ENCODE data around the gene APOBEC3C.
A peak's percentile ranks its signal among the peaks of the same experiment; 100 is the strongest.

The APOBEC3C gene

GRCh38 chr22:38996105-38996504, 18.0 kb upstream of the APOBEC3C start:
- Histone ChIP-seq H3K27me3 (ENCODE audit: insufficient read depth, poor library complexity, severe bottlenecking) (no peaks in the 10 kb centered on the region), H3K4me3 (replicated peaks; ENCODE audit: insufficient read depth, low read length) (no peak overlapping the region), H3K27ac (replicated peaks) (no peak overlapping the region)
- TF ChIP-seq, protein P1, sequence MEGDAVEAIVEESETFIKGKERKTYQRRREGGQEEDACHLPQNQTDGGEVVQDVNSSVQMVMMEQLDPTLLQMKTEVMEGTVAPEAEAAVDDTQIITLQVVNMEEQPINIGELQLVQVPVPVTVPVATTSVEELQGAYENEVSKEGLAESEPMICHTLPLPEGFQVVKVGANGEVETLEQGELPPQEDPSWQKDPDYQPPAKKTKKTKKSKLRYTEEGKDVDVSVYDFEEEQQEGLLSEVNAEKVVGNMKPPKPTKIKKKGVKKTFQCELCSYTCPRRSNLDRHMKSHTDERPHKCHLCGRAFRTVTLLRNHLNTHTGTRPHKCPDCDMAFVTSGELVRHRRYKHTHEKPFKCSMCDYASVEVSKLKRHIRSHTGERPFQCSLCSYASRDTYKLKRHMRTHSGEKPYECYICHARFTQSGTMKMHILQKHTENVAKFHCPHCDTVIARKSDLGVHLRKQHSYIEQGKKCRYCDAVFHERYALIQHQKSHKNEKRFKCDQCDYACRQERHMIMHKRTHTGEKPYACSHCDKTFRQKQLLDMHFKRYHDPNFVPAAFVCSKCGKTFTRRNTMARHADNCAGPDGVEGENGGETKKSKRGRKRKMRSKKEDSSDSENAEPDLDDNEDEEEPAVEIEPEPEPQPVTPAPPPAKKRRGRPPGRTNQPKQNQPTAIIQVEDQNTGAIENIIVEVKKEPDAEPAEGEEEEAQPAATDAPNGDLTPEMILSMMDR (IDR thresholded peaks at IDR 0.05; ENCODE audit: insufficient read depth, low read length), result no peak
- TF ChIP-seq POLR2AphosphoS5 (IDR thresholded peaks at IDR 0.05; ENCODE audit: low read depth) (no peak), SPI1 (IDR thresholded peaks at IDR 0.05; ENCODE audit: borderline replicate concordance, low read depth) (peak; percentile 83), GABPA (IDR thresholded peaks at IDR 0.05; ENCODE audit: low read depth) (no peak)
- TF ChIP-seq, protein P2, sequence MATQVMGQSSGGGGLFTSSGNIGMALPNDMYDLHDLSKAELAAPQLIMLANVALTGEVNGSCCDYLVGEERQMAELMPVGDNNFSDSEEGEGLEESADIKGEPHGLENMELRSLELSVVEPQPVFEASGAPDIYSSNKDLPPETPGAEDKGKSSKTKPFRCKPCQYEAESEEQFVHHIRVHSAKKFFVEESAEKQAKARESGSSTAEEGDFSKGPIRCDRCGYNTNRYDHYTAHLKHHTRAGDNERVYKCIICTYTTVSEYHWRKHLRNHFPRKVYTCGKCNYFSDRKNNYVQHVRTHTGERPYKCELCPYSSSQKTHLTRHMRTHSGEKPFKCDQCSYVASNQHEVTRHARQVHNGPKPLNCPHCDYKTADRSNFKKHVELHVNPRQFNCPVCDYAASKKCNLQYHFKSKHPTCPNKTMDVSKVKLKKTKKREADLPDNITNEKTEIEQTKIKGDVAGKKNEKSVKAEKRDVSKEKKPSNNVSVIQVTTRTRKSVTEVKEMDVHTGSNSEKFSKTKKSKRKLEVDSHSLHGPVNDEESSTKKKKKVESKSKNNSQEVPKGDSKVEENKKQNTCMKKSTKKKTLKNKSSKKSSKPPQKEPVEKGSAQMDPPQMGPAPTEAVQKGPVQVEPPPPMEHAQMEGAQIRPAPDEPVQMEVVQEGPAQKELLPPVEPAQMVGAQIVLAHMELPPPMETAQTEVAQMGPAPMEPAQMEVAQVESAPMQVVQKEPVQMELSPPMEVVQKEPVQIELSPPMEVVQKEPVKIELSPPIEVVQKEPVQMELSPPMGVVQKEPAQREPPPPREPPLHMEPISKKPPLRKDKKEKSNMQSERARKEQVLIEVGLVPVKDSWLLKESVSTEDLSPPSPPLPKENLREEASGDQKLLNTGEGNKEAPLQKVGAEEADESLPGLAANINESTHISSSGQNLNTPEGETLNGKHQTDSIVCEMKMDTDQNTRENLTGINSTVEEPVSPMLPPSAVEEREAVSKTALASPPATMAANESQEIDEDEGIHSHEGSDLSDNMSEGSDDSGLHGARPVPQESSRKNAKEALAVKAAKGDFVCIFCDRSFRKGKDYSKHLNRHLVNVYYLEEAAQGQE (IDR thresholded peaks at IDR 0.05; ENCODE audit: insufficient replicate concordance, low read depth), result no peak
- no peak for DNase-seq (ENCODE audit: low read depth in 1 of 2, low spot score in 1 of 2)

DNA sequence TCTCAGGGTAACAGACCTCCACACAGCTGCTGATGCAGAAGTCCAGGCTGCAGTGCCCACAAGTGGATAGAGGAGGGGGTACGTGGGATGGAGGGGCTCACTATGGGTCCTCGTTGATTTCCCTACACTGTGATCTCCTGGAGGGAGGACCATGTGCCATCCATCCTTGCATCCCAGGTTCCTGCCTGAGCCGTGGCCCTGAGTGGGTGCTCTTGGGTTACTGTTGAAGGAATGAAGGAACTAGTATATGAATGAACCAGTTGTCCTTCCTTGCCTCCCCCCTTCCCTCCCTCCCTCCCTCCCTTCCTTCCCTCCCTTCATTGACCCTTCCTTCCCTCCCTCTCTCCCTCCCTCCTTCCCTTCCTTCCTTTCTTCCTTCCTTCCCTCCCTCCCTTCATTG, 16.5 kb upstream of the APOBEC3C start:
- no peak overlapping the region for H3K4me3 ChIP-seq (replicated peaks; ENCODE audit: insufficient read depth, low read length)
- no peaks in the 10 kb centered on the region for H3K27me3 ChIP-seq (ENCODE audit: insufficient read depth, poor library complexity, severe bottlenecking)
- TF ChIP-seq SPI1 (IDR thresholded peaks at IDR 0.05; ENCODE audit: borderline replicate concordance, low read depth), result no peak
- no peak overlapping the region for H3K27ac ChIP-seq (replicated peaks)
- no peak for DNase-seq (ENCODE audit: low read depth in 1 of 2, low spot score in 1 of 2)

GRCh38 chr22:39003165-39003638, 10.9 kb upstream of the APOBEC3C start:
- peak; percentile 60 to 85 for DNase-seq (ENCODE audit: low read depth in 1 of 2, low spot score in 1 of 2)
- TF ChIP-seq SPI1 (IDR thresholded peaks at IDR 0.05; ENCODE audit: borderline replicate concordance, low read depth) (peak; percentile 87), POLR2AphosphoS5 (IDR thresholded peaks at IDR 0.05; ENCODE audit: low read depth) (no peak), GABPA (IDR thresholded peaks at IDR 0.05; ENCODE audit: low read depth) (no peak)
- TF ChIP-seq, protein P1 (IDR thresholded peaks at IDR 0.05; ENCODE audit: insufficient read depth, low read length), result peak; percentile 66
- TF ChIP-seq, protein P2 (IDR thresholded peaks at IDR 0.05; ENCODE audit: insufficient replicate concordance, low read depth), result no peak
- no peak overlapping the region for H3K4me3 ChIP-seq (replicated peaks; ENCODE audit: insufficient read depth, low read length)
- H3K27me3 ChIP-seq (ENCODE audit: insufficient read depth, poor library complexity, severe bottlenecking), result no peaks in the 10 kb centered on the region
- H3K27ac ChIP-seq (replicated peaks), result no peak overlapping the region

- Histone ChIP-seq H3K4me3 (replicated peaks; ENCODE audit: insufficient read depth, low read length) (no peak overlapping the region), H3K27me3 (ENCODE audit: insufficient read depth, poor library complexity, severe bottlenecking) (no peaks in the 10 kb centered on the region), H3K27ac (replicated peaks) (no peak overlapping the region)
- no peak for DNase-seq (ENCODE audit: low read depth in 1 of 2, low spot score in 1 of 2)
- no peak for TF ChIP-seq POLR2AphosphoS5 (IDR thresholded peaks at IDR 0.05; ENCODE audit: low read depth)
- TF ChIP-seq, protein P1 (IDR thresholded peaks at IDR 0.05; ENCODE audit: insufficient read depth, low read length), result no peak
- TF ChIP-seq SPI1 (IDR thresholded peaks at IDR 0.05; ENCODE audit: borderline replicate concordance, low read depth), result no peak
These were observed 6.9 kb upstream of the APOBEC3C start for GRCh38 chr22:39007177-39007576.

Measured in HL-60 (cell line).